Ecto neural progenitor cell (in vitro differentiated cells): Measurements from ENCODE around the gene PRDX3.

Source experiments
- DNase-seq: peaks from one replicate; pipeline ENCODE4 v3.0.0-alpha.2; 2018; ENCODE audit warnings: low spot score

PRDX3 gene

DNA sequence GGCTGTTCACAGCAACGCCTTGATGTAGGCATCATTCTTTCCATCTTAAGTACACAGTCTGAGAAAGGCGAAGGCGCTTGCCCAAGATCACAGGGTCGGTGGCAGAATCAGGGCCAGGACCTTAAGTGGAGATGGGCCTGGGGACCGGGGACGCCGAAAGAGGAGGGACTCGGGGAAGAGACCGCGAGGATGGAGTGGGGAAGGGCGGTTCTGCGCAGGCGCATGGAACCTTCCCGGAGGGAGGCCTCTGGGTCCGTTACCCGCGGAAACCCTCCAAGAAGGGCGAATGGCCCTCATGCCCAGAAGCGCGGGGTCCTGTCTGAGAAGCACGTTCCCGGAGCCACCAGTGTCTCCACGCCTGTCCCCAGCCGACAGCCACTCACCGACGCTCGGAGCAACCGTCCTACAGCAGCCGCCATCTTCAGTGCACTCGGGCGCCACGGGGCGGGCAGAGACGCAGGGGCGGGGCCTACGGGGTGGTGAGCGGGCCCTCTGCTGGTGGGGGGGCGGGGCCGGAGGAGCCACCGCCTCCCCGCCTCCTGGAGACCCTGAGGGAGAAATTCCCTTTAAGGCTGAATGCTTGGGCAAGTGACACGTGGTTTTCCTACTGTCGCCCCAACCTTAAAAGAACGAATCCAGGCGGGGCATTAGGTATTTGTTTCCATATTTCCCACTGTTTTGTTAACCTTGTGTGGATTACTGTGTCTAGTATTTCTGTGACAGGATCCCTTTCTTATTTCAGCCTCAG lies at the start of gene PRDX3:
TSS of gene PRDX3 (minus strand) at position 441 of the 748 bp plus-strand sequence. CDS start at position 419, 22 bp downstream.
- DNase-seq, result peak; percentile 95

DNA sequence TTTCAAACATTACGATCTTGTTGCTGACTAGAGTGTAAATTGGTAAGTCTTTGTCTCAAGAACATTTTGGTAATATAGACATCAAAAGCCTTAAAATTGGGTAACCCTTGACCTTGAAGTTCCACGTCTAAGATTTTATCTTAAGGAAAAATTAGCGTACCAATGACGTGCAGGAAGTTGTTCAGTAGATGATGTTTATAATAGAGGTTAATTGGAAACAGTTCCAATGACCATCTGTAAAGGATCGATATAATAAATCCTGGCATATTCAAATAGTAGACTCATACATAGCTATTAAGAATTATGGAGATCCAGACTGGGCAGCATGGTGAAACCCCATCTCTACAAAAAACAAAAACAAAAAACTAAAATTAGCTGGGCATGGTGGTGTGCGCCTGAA lies 49.2 kb upstream of the PRDX3 start:
- no peak for DNase-seq

DNA sequence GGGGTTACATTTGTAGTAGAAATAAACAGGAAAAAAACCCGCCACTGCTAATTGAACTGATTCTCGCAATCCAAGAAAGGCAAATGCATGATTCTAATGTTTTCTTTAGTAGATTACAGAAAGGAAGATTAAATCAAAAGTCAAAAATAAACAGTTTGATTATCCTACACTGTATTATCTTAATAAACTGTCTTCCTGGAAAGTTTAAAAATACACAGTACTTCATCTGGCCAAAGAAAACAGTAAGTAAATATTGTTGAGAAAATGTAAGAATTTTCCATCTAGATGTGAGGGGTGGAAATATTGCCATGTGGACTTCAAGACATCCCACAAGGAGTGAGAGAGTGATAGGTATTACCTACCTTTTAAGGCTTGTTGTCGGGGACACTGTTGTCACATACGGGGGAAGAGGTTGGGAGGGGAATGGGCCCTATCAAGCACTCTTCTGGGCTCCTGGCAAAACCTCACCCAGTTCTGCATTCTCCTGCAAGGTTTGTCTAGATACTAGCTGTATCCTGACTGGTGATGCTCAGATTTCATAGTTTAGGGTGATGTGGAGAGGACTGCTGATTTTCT lies 46.6 kb upstream of the PRDX3 start:
- no peak for DNase-seq

GRCh38 chr10:119222966-119223386 lies 44.4 kb upstream of the PRDX3 start:
- no peak for DNase-seq

DNA sequence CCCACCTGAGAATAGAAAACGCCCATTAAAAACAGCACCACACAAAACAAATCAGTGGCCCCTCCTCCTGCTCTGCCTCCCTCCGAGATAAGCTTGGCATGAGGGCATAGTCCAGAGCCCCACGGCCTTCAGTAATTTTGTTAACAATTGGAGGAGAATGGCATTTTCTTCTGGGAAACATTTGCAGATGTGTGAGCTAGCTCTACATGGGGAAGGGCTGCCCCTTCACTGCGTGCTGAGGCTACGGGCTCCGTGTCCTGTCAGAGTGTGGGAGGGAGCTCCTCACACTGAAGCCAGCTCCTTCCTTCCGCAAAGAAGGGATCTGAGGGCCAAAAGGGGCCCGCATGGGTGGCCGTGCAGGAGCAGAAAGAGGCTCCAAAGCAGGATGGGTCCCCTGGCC lies 43.9 kb upstream of the PRDX3 start:
- DNase-seq, result no peak

- no peak for DNase-seq
Observed at GRCh38 chr10:119221666-119222065, 43.1 kb upstream of the PRDX3 start.

- no peak for DNase-seq
Observed at GRCh38 chr10:119221201-119221600, 42.6 kb upstream of the PRDX3 start.

GRCh38 chr10:119219871-119220270 lies 41.3 kb upstream of the PRDX3 start:
- no peak for DNase-seq

GRCh38 chr10:119217991-119218490 lies 39.4 kb upstream of the PRDX3 start:
- DNase-seq, result no peak

DNA sequence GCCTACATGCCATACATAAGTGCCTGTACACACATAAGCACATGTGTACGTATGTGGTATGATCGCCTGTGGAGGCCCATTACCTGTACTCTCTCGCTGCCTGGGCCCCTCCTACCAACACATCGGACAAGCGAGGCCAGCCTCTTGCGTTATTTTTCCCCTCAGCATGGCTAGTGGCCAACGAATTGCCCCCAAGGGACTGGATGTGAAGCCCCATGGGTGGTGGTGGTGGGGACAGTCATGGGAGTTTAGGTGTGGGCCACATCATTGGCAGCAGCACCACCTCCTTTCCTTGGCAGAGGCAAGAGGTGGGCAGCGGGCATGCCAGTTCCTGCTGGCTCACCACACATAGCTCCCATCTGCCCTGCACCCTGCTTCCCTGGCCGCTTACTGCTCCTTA lies 38.8 kb upstream of the PRDX3 start:
- no peak for DNase-seq

- DNase-seq, result no peak
Observed at GRCh38 chr10:119216127-119216526, 37.5 kb upstream of the PRDX3 start.

- DNase-seq, result no peak
Observed at GRCh38 chr10:119215371-119215770, 36.8 kb upstream of the PRDX3 start.

DNA sequence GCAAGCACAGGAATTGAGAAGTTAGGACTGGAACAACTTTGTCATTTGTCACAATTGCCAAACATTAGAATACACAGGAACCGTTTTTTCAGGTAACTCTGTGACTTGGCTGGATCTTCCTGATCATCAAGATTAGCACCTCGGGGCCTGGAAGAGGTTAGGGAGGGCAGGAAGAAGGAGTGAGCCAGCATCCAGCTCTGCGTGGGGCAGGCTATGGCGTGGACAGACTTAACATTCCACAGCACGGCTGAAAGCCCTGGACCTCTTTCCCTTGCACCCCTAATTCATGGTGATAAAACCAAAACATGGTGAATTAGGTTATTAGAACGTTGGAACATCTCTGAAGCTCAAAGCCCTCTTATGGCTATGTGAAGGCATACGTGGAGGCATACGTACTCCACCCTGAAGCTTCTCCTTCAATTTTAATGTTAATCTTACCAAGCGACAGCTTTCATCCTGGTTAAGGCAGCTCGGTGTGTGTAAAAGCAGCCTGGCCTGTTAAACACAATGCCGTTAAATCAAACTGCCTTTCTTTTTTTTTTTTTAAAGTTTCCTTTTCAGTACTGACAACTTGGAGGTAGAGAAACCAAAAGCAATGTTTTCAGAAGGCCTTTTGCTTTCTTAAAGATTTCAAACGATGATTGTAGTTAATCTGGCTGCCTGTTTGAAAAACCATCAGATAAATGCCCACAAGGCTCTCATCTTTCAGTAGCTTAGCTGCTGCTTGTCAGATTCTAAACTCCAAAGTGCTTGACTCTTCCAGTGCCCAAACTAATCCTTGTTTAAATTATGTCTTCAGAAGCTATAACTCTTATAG lies 33.2 kb upstream of the PRDX3 start:
- DNase-seq, result peak; percentile 61

DNA sequence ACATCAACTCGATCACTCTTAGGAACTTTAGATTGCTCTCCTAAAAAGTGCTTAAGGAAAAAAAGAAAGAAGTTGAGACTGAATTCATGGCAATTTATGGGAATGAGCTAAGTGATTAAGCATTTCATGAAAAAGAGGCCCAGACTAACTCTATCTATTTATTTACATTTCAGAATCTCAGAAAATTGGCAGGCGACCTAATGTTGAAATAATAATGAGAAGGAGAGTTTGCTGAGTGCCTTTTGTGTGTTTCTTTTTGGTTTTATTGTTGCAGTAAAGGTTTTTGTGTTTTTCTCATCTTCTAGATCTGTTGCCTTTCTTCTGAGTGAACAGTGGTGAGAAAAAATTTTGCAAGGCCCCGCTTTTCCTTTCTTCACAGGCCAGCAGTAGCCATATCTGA lies 32.6 kb upstream of the PRDX3 start:
- no peak for DNase-seq

DNA sequence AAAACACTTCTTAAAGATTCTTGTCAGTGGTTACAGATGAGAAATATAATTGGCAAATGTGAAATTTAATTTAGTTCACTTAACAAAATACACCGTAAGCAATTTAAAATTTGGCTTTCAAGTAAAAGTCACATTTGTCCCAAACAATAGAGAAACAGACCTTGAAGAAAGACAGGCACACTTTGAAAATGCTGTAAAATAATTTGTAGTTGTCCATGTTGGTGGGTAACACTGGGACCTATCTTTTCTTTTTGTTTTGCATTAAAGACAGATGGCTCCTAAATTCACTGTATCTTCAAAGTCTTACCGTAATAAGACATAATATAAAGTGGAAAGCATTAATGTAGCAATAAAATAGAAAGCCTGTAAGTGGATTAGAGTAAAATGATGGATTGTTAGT lies 32.0 kb upstream of the PRDX3 start:
- DNase-seq, result no peak

GRCh38 chr10:119209736-119210355 lies 31.2 kb upstream of the PRDX3 start:
- no peak for DNase-seq

GRCh38 chr10:119209035-119209735 lies 30.6 kb upstream of the PRDX3 start:
- peak; percentile 70 for DNase-seq

DNA sequence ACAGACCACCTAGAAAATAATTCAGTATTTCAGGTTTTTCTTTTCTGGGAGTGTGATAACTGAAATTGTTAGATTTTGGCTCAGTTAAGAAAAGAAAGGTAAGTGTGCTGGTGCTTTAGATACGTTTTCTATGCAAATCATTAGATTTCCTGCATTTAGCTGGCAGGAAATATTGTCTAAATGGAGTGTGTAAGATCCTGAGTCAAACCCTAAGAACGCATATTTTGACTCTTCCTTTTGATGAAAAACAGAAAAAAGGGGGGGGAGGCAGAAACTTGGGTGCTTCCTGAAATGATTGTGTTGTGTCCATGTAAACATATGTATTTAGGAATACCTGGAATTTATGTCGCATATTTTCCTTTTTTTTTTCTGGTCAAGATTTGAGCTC lies 29.9 kb upstream of the PRDX3 start:
- no peak for DNase-seq

GRCh38 chr10:119207713-119208552 lies 29.3 kb upstream of the PRDX3 start:
- DNase-seq, result peak; percentile 88

DNA sequence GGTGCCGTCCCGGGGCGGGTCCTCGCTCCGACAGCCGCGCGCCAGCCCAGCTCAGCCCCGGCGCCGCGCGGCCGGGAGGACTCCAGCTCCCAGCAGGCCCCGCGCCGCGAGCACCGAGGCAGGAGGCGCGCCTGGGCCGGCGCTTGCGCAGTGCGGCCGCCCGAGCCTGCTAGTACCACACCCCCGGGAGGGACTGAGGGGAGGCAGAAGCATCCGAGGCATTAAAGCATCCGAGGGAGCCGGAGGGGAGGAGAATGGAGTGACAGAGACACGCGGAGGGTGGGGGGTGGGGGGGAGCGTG lies 28.7 kb upstream of the PRDX3 start, which contains the start of gene GRK5:
TSS of gene GRK5 (plus strand) at position 206 of the 301 bp plus-strand sequence. CDS start 347 bp downstream, outside the sequence.
- peak; percentile 96 for DNase-seq
